Esophagus muscularis mucosa (tissue), 3 donors: ENCODE results near the gene E4F1.

Experiments used
- CTCF ChIP-seq, 3 experiments: fragments of 200-600 bp in 2 of 3; fragments of 450-650 bp in 1 of 3; sonication (generic) in 2 of 3; IDR thresholded peaks; one replicate each; pipeline ENCODE4 v1.5.1; 2017 to 2019; ENCODE audit warnings: antibody characterized with exemption in 3 of 3, mild to moderate bottlenecking in 2 of 3, moderate library complexity in 1 of 3
- POLR2A ChIP-seq: fragments of 450-650 bp; IDR thresholded peaks from one replicate; pipeline ENCODE4 v1.6.1; 2017; ENCODE audit warnings: antibody characterized with exemption, moderate library complexity, mild to moderate bottlenecking, low read depth

- TF ChIP-seq POLR2A (no peak), CTCF (IDR thresholded peaks at IDR 0.05) (no peak)
Observed at GRCh38 chr16:2214719-2214968, 8.7 kb upstream of the E4F1 start, which contains the start of gene PGP.
